PC-3 (cell line): ENCODE results near the gene COPS6. TPM values are rescaled to one million over a fixed set of nuclear protein-coding genes. Genes with fewer than 3 reads are reported as not detected.

Source experiments
- ATAC-seq: fragments of 200-7000 bp; cut with Tn5 transposase; 2 replicates; pipeline ENCODE4 v1.9.1; 2020; ENCODE audit warnings: mild to moderate bottlenecking, moderate library complexity
- BruUV-seq: library from RNA; stranded (reverse); fragments of 400-500 nt; replicated peaks from 2 replicates; lab custom pipeline; 2021; lab: Mats Ljungman, UMichigan
- CTCF ChIA-PET: fragments of 300-600 bp; sonication (Branson Sonifier 250); formaldehyde crosslinking; loops from one replicate; lab custom pipeline; 2022; ENCODE audit warnings: antibody characterized with exemption; lab: Charles Lee
- POLR2A ChIA-PET: fragments of 300-600 bp; sonication (Branson Sonifier 250); formaldehyde crosslinking; loops from one replicate; lab custom pipeline; 2022; ENCODE audit warnings: antibody characterized with exemption; ENCODE audit not compliant: unreplicated experiment; lab: Charles Lee
- DNase-seq: peaks from one replicate; pipeline ENCODE4 v3.0.0-alpha.2; 2015
- H2AFZ ChIP-seq: fragments of 300-600 bp; sonication (generic); 2 replicates; pipeline ENCODE4 v1.6.0; 2016; ENCODE audit warnings: antibody characterized with exemption, low read length
- H3F3A ChIP-seq: fragments of 300-600 bp; sonication (generic); one replicate; pipeline ENCODE4 v1.6.0; 2017; ENCODE audit warnings: antibody characterized with exemption, low read length, control low read depth, mild to moderate bottlenecking; ENCODE audit not compliant: unreplicated experiment
- H3K27ac ChIP-seq: fragments of 300-600 bp; sonication (generic); 2 replicates; pipeline ENCODE4 v1.5.1; 2016; ENCODE audit warnings: mild to moderate bottlenecking, low read length
- H3K27me3 ChIP-seq: fragments of 300-600 bp; sonication (generic); 2 replicates; pipeline ENCODE4 v1.6.1; 2016; ENCODE audit warnings: low read length, mixed read lengths
- H3K36me3 ChIP-seq: fragments of 300-600 bp; sonication (generic); 2 replicates; pipeline ENCODE4 v1.6.1; 2016; ENCODE audit warnings: low read depth, mixed run types, low read length, mixed read lengths
- H3K4me1 ChIP-seq: fragments of 300-600 bp; sonication (generic); 2 replicates; pipeline ENCODE4 v1.5.1; 2016; ENCODE audit warnings: low read length; ENCODE audit not compliant: insufficient read depth
- H3K4me2 ChIP-seq: fragments of 300-600 bp; sonication (generic); 2 replicates; pipeline ENCODE4 v1.6.0; 2016; ENCODE audit warnings: low read length
- H3K4me3 ChIP-seq: fragments of 300-600 bp; sonication (generic); 2 replicates; pipeline ENCODE4 v1.5.1; 2016; ENCODE audit warnings: mild to moderate bottlenecking, low read length, mixed read lengths
- H3K79me2 ChIP-seq: fragments of 300-600 bp; sonication (generic); 2 replicates; pipeline ENCODE4 v1.6.1; 2017; ENCODE audit warnings: low read length, mixed read lengths
- H3K9ac ChIP-seq: fragments of 300-600 bp; sonication (generic); 2 replicates; pipeline ENCODE4 v1.6.0; 2016; ENCODE audit warnings: mild to moderate bottlenecking, low read length
- H3K9me2 ChIP-seq: fragments of 300-600 bp; sonication (generic); replicated peaks from 2 replicates; pipeline ENCODE4 v1.6.1; 2016; ENCODE audit warnings: mixed run types, low read length, mixed read lengths
- H3K9me3 ChIP-seq: fragments of 300-600 bp; sonication (generic); 2 replicates; pipeline ENCODE4 v1.6.1; 2016; ENCODE audit warnings: low read length, mixed read lengths
- H4K20me1 ChIP-seq: fragments of 300-600 bp; sonication (generic); 2 replicates; pipeline ENCODE4 v1.6.1; 2016; ENCODE audit warnings: low read length, mixed read lengths
- EZH2 ChIP-seq: fragments of 300-600 bp; sonication (generic); IDR thresholded peaks from one replicate; pipeline ENCODE4 v1.6.1; 2017; ENCODE audit warnings: antibody characterized with exemption, mild to moderate bottlenecking, low read length; ENCODE audit not compliant: unreplicated experiment
- EZH2phosphoT487 ChIP-seq: fragments of 300-600 bp; sonication (generic); IDR thresholded peaks from 2 replicates; pipeline ENCODE4 v1.6.1; 2018; ENCODE audit warnings: mild to moderate bottlenecking, antibody characterized with exemption, low read length, borderline replicate concordance
- intact Hi-C: fragments of 100-400 bp; cut with micrococcal nuclease; formaldehyde crosslinking; loops from 2 replicates; pipeline ENCODE4 v1.9.0; 2023
- total RNA-seq: library from RNA; depleted of rRNA; stranded (reverse); fragments of >200 nt; gene quantifications from 2 replicates; pipeline ENCODE4 v1.2.3, GENCODE V29; 2014
- TF ChIP-seq, protein P1 (sequence below): fragments of 300-600 bp; sonication (generic); conservative IDR thresholded peaks from 2 replicates; pipeline ENCODE4 v1.5.1; 2017; ENCODE audit warnings: antibody characterized with exemption, low read depth, mild to moderate bottlenecking, low read length

Gene COPS6
- total RNA-seq, 1 experiment from 2014 or later: 110 TPM

DNA sequence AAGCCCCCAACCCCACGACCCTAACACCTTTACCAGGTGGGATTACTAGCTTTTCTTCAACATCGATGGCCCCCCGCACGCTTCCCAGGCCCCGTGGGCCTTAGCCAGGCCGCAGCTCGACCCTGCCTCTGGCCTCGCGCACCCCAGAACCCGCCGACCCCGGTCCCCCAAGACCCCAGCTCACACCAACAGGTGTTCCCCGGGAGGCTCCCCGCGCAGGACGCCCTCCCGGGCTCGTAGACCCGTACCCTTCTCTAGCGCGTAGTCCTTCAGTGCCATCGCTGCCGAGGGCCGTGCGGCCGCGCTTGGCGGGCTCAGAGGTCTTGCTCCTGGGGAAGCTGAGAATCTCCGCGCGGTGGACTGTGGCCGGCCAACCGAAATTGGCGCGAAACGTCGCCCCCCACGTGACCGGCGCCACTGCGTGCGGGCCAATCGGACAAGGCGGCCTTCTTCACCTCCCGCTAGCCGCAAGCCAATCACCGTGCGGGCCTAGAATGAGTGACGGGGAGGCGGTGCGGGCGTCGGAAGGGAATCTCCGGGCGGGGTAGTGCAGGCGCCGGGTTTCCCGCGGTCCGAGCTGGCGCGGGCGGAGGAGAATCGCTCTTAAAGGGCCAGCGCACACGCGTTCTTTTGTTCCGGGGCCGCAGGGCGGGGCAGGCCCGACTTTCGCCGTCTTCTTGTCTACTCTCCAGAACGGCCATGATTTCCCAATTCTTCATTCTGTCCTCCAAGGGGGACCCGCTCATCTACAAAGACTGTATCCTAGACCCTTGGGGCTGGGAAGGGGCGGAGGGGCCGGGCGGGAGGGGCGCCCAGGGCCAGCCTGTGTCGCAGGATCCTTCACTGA, 12.5 kb downstream of the COPS6 start, which contains the start of the genes AP4M1 and MCM7:
Gene AP4M1, plus strand, starts transcription at position 628 of the 847 bp plus-strand sequence. Its CDS starts 72 bp downstream, at position 700.
Gene MCM7, minus strand, starts transcription at position 382 of the 847 bp plus-strand sequence. Its CDS starts 103 bp downstream, at position 279.
- peak within 1 kb of the TSS; percentile 95 for H3K4me2 ChIP-seq
- H3F3A ChIP-seq: no peaks in the 10 kb centered on the region
- peak; percentile 98 for DNase-seq
- ChIA-PET CTCF (interaction anchor here (0.6 to 0.9 kb wide), 2 partner anchors 22 to 26 kb away, joined by 4 to 5 read pairs; partner anchors contain the start of gene MBLAC1), POLR2A (interaction anchor here (0.6 to 1.9 kb wide), 3 partner anchors 19 to 927 kb away, joined by 3 to 9 read pairs (median 5); partner anchors contain the start of gene MBLAC1)
- peak within 1 kb of the TSS; percentile 80 for H3K4me3 ChIP-seq
- peaks cover 48% of the 10 kb centered on the region for H3K79me2 ChIP-seq
- peak within 1 kb of the TSS; percentile 93 for H3K27ac ChIP-seq
- H3K4me1 ChIP-seq: peaks cover 19% of the 10 kb centered on the region
- peaks cover 35% of the 10 kb centered on the region for H3K36me3 ChIP-seq
- no peaks in the 10 kb centered on the region for H3K9me3 ChIP-seq
- H3K27me3 ChIP-seq: no peaks in the 10 kb centered on the region
- H3K9me2 ChIP-seq: no peaks in the 10 kb centered on the region
- ATAC-seq: peak; percentile 85
- H3K9ac ChIP-seq: peak within 1 kb of the TSS; percentile 100
- H4K20me1 ChIP-seq: peaks cover 27% of the 10 kb centered on the region
- intact Hi-C loops: loop anchor here (1.0 to 2.0 kb wide), 2 partner anchors 18 to 25 kb away; partner anchors contain the start of genes CNPY4, MBLAC1 and TAF6
- TF ChIP-seq, protein P1, sequence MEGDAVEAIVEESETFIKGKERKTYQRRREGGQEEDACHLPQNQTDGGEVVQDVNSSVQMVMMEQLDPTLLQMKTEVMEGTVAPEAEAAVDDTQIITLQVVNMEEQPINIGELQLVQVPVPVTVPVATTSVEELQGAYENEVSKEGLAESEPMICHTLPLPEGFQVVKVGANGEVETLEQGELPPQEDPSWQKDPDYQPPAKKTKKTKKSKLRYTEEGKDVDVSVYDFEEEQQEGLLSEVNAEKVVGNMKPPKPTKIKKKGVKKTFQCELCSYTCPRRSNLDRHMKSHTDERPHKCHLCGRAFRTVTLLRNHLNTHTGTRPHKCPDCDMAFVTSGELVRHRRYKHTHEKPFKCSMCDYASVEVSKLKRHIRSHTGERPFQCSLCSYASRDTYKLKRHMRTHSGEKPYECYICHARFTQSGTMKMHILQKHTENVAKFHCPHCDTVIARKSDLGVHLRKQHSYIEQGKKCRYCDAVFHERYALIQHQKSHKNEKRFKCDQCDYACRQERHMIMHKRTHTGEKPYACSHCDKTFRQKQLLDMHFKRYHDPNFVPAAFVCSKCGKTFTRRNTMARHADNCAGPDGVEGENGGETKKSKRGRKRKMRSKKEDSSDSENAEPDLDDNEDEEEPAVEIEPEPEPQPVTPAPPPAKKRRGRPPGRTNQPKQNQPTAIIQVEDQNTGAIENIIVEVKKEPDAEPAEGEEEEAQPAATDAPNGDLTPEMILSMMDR: no peak
- TF ChIP-seq EZH2: no peak
- no peak for TF ChIP-seq EZH2phosphoT487
- H2AFZ ChIP-seq: peak within 1 kb of the TSS; percentile 81
- BruUV-seq: no TSS peak

DNA sequence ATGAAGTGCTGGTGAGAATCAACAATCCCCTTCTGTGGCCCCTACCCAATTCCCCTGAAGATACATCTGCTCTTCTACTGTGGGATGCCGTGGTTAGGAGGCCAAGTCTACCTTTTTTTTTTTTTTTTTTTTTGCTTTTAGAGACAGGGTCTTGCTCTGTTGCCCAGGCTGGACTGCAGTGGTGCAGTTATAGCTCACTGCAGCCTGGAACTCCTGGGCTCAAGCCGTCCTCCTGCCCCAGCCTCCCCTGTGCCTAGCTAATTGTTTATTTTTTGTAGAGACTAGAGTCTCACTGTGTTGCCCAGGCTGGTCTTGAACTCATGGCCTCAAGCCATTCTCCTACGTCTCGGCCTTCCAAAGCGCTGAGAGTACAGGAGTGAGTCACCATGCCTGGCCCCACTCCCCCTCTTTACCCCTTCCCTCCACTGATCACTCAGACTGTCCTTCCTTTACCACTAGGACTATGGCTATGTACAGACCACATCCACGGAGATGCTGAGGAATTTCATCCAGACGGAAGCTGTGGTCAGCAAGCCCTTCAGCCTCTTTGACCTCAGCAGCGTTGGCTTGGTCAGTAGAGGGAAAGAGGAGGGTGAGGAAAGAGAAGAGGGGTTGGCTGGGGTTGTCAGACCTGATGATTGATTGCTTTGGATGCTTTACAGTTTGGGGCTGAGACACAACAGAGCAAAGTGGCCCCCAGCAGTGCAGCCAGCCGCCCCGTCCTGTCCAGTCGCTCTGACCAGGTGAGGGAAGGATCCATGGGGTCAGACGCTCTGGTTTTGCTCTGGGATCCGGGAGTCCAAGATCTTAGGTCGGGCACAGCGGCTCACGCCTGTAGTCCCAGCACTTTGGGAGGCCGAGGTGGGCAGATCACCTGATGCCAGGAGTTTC, 14.4 kb downstream of the COPS6 start:
- peaks cover 19% of the 10 kb centered on the region for H3K36me3 ChIP-seq
- TF ChIP-seq EZH2phosphoT487 (no peak), EZH2 (no peak)
- TF ChIP-seq, protein P1: no peak
- no peak overlapping the region; the same call in 1 of the 2 replicates for H3K4me3 ChIP-seq
- ChIA-PET CTCF (no interaction called here), POLR2A (interaction anchor here (0.7 kb wide), 1 partner anchor 7 kb away, joined by 6 read pairs; no protein-coding TSS in a partner anchor)
- peaks cover 19% of the 10 kb centered on the region for H3K4me1 ChIP-seq
- no peak overlapping the region for H3K9ac ChIP-seq
- no peaks in the 10 kb centered on the region for H3F3A ChIP-seq
- no peak overlapping the region for H2AFZ ChIP-seq
- no peak overlapping the region for H3K27ac ChIP-seq
- ATAC-seq: no peak
- no peak for DNase-seq
- no peaks in the 10 kb centered on the region for H3K9me3 ChIP-seq
- H3K4me2 ChIP-seq: peak overlapping the region; percentile 91
- no peaks in the 10 kb centered on the region for H3K27me3 ChIP-seq
- no TSS peak for BruUV-seq
- no peaks in the 10 kb centered on the region for H3K9me2 ChIP-seq
- peaks cover 20% of the 10 kb centered on the region for H4K20me1 ChIP-seq
- intact Hi-C loops: no loop called here
- peaks cover 36% of the 10 kb centered on the region for H3K79me2 ChIP-seq
